Measurements from ENCODE around the gene ARHGAP15.

GRCh38 chr2:143698888-143699570, 569.8 kb downstream of the ARHGAP15 start:
- TF ChIP-seq, protein P1, sequence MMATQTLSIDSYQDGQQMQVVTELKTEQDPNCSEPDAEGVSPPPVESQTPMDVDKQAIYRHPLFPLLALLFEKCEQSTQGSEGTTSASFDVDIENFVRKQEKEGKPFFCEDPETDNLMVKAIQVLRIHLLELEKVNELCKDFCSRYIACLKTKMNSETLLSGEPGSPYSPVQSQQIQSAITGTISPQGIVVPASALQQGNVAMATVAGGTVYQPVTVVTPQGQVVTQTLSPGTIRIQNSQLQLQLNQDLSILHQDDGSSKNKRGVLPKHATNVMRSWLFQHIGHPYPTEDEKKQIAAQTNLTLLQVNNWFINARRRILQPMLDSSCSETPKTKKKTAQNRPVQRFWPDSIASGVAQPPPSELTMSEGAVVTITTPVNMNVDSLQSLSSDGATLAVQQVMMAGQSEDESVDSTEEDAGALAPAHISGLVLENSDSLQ (IDR thresholded peaks at IDR 0.05): no peak
- TF ChIP-seq HDGF (IDR thresholded peaks at IDR 0.05; ENCODE audit: borderline replicate concordance) (no peak), FOXM1 (IDR thresholded peaks at IDR 0.05; ENCODE audit: borderline replicate concordance) (no peak), BHLHE40 (IDR thresholded peaks at IDR 0.05; ENCODE audit: borderline replicate concordance) (no peak), ZNF384 (IDR thresholded peaks at IDR 0.05) (no peak), NFRKB (IDR thresholded peaks at IDR 0.05) (no peak), TARDBP (IDR thresholded peaks at IDR 0.05) (no peak), SP1 (IDR thresholded peaks at IDR 0.05) (no peak), ELF4 (IDR thresholded peaks at IDR 0.05) (no peak), FOXA1 (IDR thresholded peaks at IDR 0.05) (no peak), CTBP1 (IDR thresholded peaks at IDR 0.05; ENCODE audit: borderline replicate concordance) (no peak)

Data from HEK293T (cell line).